Measurements from ENCODE around the gene CHST4.
"Not testable (repeated sequence)": the region's sequence is repeated elsewhere in the genome, so short reads cannot be mapped to it uniquely, and the experiment has no call there.

CHST4 gene

DNA sequence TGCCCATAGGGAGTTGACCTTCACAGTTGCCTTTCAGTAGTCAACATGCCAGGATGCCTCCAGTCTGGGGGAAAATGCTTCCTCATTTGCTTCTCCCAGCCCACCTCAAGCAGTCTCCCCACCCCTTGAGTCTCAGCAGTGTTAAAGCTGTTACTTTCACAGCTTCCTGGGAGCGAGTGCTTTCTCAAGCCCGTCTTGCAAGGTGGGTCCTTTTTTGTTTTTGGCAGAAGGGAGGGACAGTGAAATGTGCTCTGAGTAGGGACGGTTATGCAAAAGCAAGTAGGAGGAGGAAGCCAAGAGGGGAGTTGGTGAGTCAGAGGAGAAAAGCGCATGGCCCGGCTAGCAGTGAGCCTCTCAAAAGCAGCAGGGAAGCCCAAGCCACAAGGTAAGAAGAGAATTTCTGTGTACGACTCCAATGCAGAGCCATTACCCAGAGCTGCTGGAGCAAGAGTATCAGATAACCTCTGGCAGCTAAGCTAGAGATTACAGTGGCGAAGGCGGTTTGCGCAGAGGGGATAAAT, at the start of gene CHST4:
CHST4 (plus strand) TSS at position 316 of the 521 bp plus-strand sequence. CDS start 10,252 bp downstream, outside the sequence.
- DNase-seq (ENCODE audit: low read depth in 2 of 2): no peak

DNA sequence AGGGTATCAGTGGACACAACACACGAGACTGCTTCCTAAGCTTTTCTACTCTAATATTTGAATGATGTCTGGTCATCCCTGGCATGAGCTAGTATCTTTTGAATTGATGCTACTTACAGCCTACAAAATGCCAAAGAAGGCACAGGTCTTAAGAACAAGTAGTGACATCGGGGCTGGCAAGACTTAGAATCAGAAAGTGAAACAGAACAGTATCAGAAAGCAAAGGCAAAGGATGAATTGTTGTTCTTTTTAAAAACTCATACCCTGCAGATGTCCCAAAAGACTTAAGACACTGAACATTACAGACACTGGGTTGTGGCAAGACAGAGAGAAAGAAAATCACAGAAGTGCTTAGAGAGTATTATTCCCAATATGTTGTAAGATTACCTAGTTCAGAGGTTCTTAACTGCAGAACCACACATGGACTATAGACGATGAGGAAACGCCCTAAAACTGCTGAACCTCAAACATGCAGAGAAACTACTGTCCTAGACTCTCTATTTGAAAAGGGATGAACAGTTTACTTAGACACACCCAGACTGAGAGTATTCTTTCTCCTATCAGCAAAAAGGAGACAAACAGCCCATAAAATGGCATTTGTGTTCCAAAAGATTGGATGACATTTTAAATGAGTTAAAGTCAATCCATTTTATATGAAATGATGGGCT, 49.6 kb upstream of the CHST4 start:
- DNase-seq (ENCODE audit: low read depth in 2 of 2): no peak

DNA sequence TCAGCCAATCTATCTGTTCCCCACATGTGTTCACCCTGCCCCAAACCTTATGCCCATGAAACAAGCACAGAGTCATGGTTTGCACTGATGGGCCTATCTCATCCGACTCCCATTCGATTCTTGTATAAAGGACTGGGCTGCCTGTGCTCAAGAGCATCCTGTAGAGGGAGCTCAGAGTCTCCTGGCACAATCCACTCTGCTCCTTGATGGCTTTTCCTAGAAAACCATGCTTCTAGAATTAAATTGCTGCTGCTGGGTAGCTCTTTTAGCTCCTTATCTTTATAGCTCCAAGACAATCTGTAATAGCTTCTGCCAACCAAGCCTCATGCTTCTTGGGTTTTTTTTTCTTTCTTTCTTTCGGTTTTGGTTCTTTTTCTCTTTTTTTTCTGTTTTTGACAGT, 46.8 kb upstream of the CHST4 start:
- DNase-seq (ENCODE audit: low read depth in 2 of 2): no peak

DNA sequence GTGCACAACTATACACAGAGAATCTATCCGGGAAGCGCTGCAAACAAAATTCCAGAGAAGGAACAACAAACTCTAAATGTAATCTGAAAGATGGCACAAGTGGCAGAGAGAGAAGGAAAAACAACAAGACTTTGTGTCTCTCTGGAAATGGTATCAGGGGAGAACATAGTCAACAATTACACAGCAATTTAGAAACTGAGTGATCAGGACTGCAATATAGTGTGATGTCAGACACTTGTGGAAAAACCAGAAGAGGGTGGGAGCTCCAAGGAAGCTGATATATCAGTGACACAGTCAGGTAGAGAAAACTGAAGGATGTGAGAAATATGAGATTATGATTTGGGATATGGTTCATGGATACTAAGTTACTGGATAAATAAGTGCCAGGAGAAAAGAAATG, 45.3 kb upstream of the CHST4 start:
- no peak for DNase-seq (ENCODE audit: low read depth in 2 of 2)

DNA sequence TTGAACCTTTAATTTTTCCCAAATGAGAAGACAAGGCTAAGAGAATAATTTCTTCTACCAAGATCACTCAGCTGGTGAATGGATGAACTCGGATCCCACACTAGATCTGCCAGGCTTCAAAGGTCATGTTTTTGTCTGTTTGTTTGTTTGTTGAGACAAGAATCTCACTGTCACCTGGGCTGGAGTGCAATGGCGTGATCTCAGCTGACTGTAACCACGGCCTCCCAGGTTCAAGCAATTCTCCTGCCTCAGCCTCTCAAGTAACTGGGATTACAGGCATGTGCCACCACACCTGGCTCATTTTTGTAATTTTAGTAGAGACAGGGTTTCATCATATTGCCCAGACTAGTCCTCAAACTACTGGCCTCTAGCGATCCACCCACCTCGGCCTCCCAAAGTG, 43.7 kb upstream of the CHST4 start:
- no peak for DNase-seq (ENCODE audit: low read depth in 2 of 2)

DNA sequence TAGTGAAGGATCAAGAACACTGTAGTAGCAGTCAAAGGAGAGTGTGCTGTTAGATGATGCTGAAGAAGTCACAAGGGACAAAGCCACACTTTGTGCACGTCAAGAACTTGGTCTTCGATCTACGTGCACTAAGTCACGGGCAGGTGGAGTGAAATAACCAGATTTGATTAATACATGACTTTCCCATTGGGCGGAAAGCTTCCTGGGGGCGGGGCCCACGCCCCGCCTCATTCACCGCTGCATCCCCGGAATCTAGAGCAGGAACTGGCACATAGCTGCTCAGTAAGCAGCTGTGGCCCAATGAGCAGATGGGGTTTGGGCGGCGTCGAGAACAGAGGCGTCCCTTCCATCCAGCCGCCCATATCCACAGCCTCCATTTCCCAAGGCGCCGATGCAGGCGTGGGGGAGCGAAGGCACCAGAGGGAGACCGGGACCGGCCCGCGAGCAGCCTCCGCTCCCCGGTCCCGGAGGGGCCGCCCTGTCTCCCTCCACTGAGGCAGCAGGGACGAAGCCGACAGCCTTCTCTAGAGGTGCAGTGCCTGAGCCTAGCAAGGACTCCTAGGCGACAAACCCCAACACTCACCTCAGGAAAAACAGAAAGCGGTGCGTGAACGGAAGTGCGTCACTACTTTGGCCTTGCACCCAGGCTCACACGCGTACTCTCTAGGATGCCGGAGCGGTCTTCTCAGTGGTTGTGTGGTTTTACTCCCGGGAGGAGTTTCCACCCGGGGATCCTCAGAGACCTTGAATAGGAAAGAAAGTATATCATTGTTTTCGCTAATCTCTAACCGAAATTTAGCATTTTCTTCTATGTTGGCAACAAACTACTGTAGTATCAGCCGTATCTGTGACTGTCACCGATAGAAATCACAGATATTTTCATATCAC, 42.0 kb upstream of the CHST4 start:
- DNase-seq (ENCODE audit: low read depth in 2 of 2): peak; percentile 27 to 49

- DNase-seq (ENCODE audit: low read depth in 2 of 2): no peak
Observed at GRCh38 chr16:71489122-71489521, 37.1 kb upstream of the CHST4 start, which contains the start of gene ZNF19. ZNF19 (minus strand) TSS chr16:71489324; CDS start chr16:71482114, 7,210 bp downstream.

DNA sequence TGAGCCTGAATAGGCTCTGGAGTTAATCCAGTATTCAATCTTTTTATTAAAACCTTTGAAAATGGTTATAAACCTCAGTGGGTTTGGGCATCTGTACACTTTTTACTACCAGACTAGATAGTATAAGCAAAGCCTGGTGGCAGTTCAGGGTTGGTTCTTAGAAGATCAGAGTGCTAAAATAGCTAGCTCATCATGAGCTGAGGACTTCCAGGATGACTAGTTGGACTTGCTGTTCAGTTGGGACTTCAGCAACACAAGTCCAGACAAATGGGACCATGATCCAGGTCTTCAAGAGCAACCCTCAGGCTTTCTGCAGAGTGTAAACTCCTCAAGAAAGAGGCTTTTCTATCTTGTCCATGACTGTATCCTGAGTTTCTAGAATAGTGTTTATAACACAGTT, 35.9 kb upstream of the CHST4 start:
- DNase-seq (ENCODE audit: low read depth in 2 of 2): no peak

DNA sequence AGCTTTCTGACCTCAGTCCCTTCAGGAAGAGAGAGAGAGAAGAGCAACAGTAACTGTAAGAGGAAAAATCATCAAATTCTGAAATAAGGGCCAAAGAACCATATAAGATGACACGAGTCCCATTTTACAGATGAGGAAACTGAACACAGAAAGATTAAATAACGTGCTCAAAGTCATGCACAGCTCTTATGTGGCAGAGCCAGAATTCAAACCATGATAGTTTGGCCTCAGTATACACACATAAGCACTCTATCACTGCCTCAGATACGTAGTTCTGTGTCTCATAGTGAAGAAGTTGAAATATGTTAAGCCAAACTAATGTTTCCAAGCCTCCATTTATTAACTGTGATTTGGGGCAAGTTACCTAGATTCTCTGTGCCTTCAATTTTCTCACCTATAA, 35.2 kb upstream of the CHST4 start:
- DNase-seq (ENCODE audit: low read depth in 2 of 2): no peak

DNA sequence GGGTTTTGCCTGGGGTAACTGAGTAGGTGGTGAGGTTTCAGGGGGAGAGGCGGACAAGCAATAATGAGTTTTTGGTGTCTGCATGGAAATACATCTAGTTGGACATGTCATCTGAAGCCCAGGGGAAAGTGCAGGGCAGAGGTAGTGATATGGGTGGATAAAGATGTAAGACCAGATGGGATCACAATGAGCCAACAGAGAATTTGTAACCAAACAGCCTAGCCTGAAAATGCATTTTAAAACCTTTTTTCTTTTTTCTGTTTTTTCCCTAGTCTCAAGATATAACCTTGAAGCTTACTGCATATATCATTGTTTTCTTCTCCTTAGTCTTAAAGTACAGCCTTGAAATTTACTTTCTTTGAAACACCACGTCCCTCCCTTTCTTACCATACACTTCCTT, 33.4 kb upstream of the CHST4 start:
- no peak for DNase-seq (ENCODE audit: low read depth in 2 of 2)

- no peak for DNase-seq (ENCODE audit: low read depth in 2 of 2)
Observed at GRCh38 chr16:71493213-71493612, 33.0 kb upstream of the CHST4 start.

GRCh38 chr16:71498031-71498430, 28.2 kb upstream of the CHST4 start:
- no peak for DNase-seq (ENCODE audit: low read depth in 2 of 2)

GRCh38 chr16:71499775-71500364, 26.4 kb upstream of the CHST4 start:
- DNase-seq (ENCODE audit: low read depth in 2 of 2): no peak

- no peak for DNase-seq (ENCODE audit: low read depth in 2 of 2)
Observed at GRCh38 chr16:71500964-71501363, 25.3 kb upstream of the CHST4 start.

- DNase-seq (ENCODE audit: low read depth in 2 of 2): no peak
Observed at GRCh38 chr16:71501547-71501946, 24.7 kb upstream of the CHST4 start.

- DNase-seq (ENCODE audit: low read depth in 2 of 2): not testable (repeated sequence)
Observed at GRCh38 chr16:71504051-71504450, 22.2 kb upstream of the CHST4 start.

DNA sequence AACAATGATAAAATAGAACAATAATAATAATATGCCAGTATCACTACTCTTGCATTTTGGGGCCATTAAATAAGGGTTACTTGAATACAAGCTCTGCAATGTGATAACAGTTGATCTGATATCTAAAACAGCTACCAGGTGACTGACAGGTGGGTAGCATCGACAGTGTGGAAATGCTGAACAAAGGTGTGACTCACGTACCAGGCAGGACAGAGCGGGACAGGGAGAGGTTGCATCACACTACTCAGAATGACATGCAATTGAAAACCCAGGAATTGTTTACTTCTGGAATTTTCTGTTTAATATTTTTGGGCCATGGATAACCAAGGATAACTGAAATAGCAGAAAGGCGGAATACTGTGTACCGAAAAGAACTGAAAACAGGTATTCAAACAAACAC, 21.3 kb upstream of the CHST4 start:
- no peak for DNase-seq (ENCODE audit: low read depth in 2 of 2)

DNA sequence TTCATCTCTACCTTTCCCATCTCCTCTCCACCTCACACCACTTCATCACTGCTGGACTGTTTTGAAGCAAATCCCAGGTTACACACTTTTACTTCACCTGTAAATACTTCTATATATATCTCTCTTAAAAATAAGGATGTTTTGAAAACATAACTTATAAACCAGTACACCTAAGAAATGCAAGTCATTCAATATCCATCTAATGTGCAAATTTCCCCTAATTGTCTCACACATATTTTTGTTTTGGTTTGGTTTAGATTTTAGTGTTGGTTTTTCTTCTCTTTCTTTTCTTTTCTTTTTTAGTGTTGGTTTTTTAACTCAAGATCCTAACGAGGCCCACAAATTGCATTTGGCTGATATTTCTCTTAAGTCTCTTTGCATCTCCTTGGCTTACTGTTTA, 19.2 kb upstream of the CHST4 start:
- no peak for DNase-seq (ENCODE audit: low read depth in 2 of 2)

DNA sequence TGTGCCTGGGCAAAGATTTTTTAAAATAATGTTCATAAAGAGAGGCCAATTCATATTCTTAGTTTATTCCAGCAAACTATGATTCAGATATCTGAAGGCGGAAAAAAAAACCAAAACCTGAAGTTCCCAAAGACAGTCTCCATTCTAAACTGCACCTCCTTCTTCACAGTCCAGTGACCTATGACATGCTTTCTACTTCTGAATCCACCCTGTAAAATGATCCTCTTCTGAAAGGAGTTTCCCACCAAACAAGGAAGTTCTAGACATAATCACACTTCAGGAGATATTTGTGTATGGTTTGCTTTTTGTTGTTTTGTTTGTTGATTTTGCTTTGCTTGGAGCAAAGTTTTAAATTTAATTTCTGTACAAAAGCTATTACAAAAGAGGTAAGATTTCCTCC, 12.9 kb upstream of the CHST4 start:
- DNase-seq (ENCODE audit: low read depth in 2 of 2): no peak

DNA sequence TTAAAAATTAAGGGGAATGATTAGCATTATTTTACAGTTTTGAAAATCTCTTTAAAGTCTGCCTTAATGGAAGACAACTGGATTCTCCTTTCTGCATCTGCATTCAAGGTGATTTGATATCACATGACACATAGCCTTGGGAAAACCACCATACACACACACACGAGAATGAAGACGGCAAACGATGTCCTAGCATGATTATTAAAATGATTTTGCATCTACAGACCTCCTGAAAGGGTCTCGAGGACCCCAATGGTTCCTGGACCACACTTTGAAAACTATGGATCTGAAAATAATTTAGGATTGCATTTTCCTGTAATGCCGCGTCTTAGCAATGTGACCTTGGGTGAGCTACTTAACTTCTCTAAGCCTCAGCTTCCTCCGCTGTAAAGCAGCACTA, 11.8 kb upstream of the CHST4 start:
- no peak for DNase-seq (ENCODE audit: low read depth in 2 of 2)

DNA sequence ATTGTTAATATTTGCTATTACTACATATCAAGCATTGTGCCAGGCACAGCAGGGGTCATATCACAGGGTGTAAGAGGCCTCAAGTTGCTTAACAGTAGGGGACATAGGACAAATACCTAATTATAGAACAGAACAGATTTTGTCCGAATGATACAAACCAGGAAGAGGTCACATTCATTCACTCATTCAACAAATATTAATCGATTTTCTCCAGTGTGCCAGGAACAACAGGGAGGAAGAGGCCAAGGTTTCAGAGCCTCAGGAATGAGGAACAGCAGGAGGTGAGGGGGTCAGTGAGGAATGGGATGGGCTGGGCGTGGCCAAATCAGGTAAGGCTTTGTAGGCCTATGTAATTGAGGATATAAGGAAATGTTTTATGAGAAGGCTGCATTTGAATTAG, 11.2 kb upstream of the CHST4 start:
- DNase-seq (ENCODE audit: low read depth in 2 of 2): no peak

DNA sequence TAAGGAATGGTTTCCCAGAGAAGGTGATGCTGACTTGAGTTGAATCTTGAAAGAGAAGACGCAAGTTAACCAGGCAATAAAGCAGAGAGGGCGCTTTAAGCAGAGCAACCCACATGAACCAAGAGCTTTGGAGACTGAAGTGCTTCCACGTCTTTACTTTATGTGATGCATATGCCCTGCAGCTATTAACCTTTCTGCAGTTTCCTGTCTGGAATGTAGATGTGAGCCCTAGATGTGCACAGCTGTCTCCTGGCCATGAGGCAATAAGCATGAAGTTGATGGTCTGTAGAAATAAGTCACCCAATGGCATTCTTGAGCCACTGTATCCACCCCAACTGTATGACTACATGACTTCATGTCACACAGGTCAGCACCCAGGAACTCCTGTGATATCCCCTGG, 5.7 kb upstream of the CHST4 start:
- no peak for DNase-seq (ENCODE audit: low read depth in 2 of 2)

Data from stimulated activated CD4-positive, alpha-beta T cell treated with anti-CD3 and anti-CD28 coated beads, Interleukin-1b, Interleukin-23, amount 100 ng/mL, for 1 hour (primary cell).